SK-N-SH treated with all-trans-retinoic acid at 6 μM for 48 hours (cell line): ENCODE data around the gene VMP1.

ENCODE experiments used
- ATAC-seq: fragments of 200-7000 bp; cut with Tn5 transposase; 3 replicates; pipeline ENCODE4 v1.9.1; 2020; ENCODE audit warnings: mild to moderate bottlenecking, moderate library complexity
- ARNTL ChIP-seq: fragments of 450-650 bp; formaldehyde crosslinking; IDR thresholded peaks from 2 replicates; pipeline ENCODE4 v1.5.0; 2020; ENCODE audit warnings: low read depth, mild to moderate bottlenecking, moderate library complexity, borderline replicate concordance
- BACH2 ChIP-seq: fragments of 250-450 bp; sonication (Bioruptor Pico); IDR thresholded peaks from 2 replicates; pipeline ENCODE4 v1.9.0; 2021; ENCODE audit warnings: mild to moderate bottlenecking, borderline replicate concordance
- CREB5 ChIP-seq: fragments of 250-450 bp; sonication (Bioruptor Pico); IDR thresholded peaks from 2 replicates; pipeline ENCODE4 v1.5.1; 2020; ENCODE audit warnings: low read depth, mild to moderate bottlenecking, moderate library complexity
- CSDC2 ChIP-seq: fragments of 250-450 bp; sonication (Bioruptor Pico); IDR thresholded peaks from 2 replicates; pipeline ENCODE4 v1.5.0; 2020; ENCODE audit warnings: mild to moderate bottlenecking, moderate library complexity
- CSRNP3 ChIP-seq: fragments of 250-450 bp; sonication (Bioruptor Pico); IDR thresholded peaks from 2 replicates; pipeline ENCODE4 v1.5.1; 2021; ENCODE audit warnings: mild to moderate bottlenecking, moderate library complexity
- ESRRG ChIP-seq: fragments of 250-450 bp; sonication (Bioruptor Pico); IDR thresholded peaks from 2 replicates; pipeline ENCODE4 v1.6.1; 2021; ENCODE audit warnings: mild to moderate bottlenecking
- GLIS3 ChIP-seq: fragments of 250-450 bp; sonication (Bioruptor Pico); IDR thresholded peaks from 2 replicates; pipeline ENCODE4 v1.5.0; 2020; ENCODE audit warnings: mild to moderate bottlenecking, moderate library complexity
- ISL1 ChIP-seq: fragments of 250-450 bp; sonication (Bioruptor Pico); IDR thresholded peaks from 2 replicates; pipeline ENCODE4 v2.1.2; 2022; ENCODE audit warnings: mild to moderate bottlenecking, moderate library complexity
- OSR1 ChIP-seq: fragments of 250-450 bp; sonication (Bioruptor Pico); IDR thresholded peaks from 2 replicates; pipeline ENCODE4 v1.8.0; 2022; ENCODE audit warnings: moderate library complexity, mild to moderate bottlenecking, inconsistent platforms
- PATZ1 ChIP-seq: fragments of 250-450 bp; sonication (Bioruptor Pico); IDR thresholded peaks from 2 replicates; pipeline ENCODE4 v1.8.0; 2020; ENCODE audit warnings: mild to moderate bottlenecking, moderate library complexity, borderline replicate concordance
- POU6F1 ChIP-seq: fragments of 250-450 bp; sonication (Bioruptor Pico); IDR thresholded peaks from 2 replicates; pipeline ENCODE4 v1.8.0; 2021; ENCODE audit warnings: low read depth, mild to moderate bottlenecking, moderate library complexity, borderline replicate concordance
- PPARA ChIP-seq: fragments of 250-450 bp; sonication (Bioruptor Pico); IDR thresholded peaks from 2 replicates; pipeline ENCODE4 v1.5.0; 2020; ENCODE audit warnings: mild to moderate bottlenecking, borderline replicate concordance
- RARB ChIP-seq: fragments of 250-450 bp; sonication (Bioruptor Pico); IDR thresholded peaks from 2 replicates; pipeline ENCODE4 v1.8.0; 2021; ENCODE audit warnings: mild to moderate bottlenecking, moderate library complexity
- SNAI2 ChIP-seq: fragments of 250-450 bp; sonication (Bioruptor Pico); IDR thresholded peaks from 2 replicates; pipeline ENCODE4 v1.5.0; 2020; ENCODE audit warnings: mild to moderate bottlenecking, moderate library complexity
- TCF4 ChIP-seq: fragments of 250-450 bp; sonication (Bioruptor Pico); IDR thresholded peaks from 2 replicates; pipeline ENCODE4 v1.8.0; 2021; ENCODE audit warnings: mild to moderate bottlenecking, moderate library complexity, borderline replicate concordance
- TSHZ2 ChIP-seq: fragments of 250-450 bp; sonication (Bioruptor Pico); IDR thresholded peaks from 2 replicates; pipeline ENCODE4 v1.5.0; 2020; ENCODE audit warnings: mild to moderate bottlenecking, moderate library complexity
- ZC3H10 ChIP-seq: fragments of 250-450 bp; sonication (Bioruptor Pico); IDR thresholded peaks from 2 replicates; pipeline ENCODE4 v1.5.1; 2021; ENCODE audit warnings: mild to moderate bottlenecking, moderate library complexity
- ZFP3 ChIP-seq: fragments of 250-450 bp; sonication (Bioruptor Pico); IDR thresholded peaks from 2 replicates; pipeline ENCODE4 v1.5.0; 2020; ENCODE audit warnings: mild to moderate bottlenecking, moderate library complexity
- ZNF565 ChIP-seq: fragments of 450-650 bp; formaldehyde crosslinking; conservative IDR thresholded peaks from 2 replicates; pipeline ENCODE4 v1.5.0; 2020; ENCODE audit warnings: low read depth, mild to moderate bottlenecking, moderate library complexity
- ZNF70 ChIP-seq: fragments of 450-650 bp; formaldehyde crosslinking; IDR thresholded peaks from 2 replicates; pipeline ENCODE4 v1.5.0; 2020; ENCODE audit warnings: mild to moderate bottlenecking, moderate library complexity
- ZNF8 ChIP-seq: fragments of 450-650 bp; formaldehyde crosslinking; IDR thresholded peaks from 2 replicates; pipeline ENCODE4 v1.5.0; 2020; ENCODE audit warnings: mild to moderate bottlenecking, moderate library complexity

The VMP1 gene

GRCh38 chr17:59694344-59694743 lies 13.1 kb upstream of the VMP1 start:
- ATAC-seq: no peak
- TF ChIP-seq SNAI2 (no peak), RARB (CRISPR knock-in tag) (no peak), ZFP3 (CRISPR knock-in tag) (no peak), CSDC2 (CRISPR knock-in tag) (no peak), ZNF8 (CRISPR knock-in tag) (no peak), CREB5 (CRISPR knock-in tag) (no peak), PATZ1 (CRISPR knock-in tag) (no peak), GLIS3 (no peak), CSRNP3 (CRISPR knock-in tag) (no peak), TSHZ2 (CRISPR knock-in tag) (no peak), ZNF565 (no peak), ARNTL (CRISPR knock-in tag) (no peak), ZNF70 (no peak), OSR1 (CRISPR knock-in tag) (no peak), POU6F1 (CRISPR knock-in tag) (no peak), ZC3H10 (CRISPR knock-in tag) (no peak), TCF4 (no peak), ESRRG (CRISPR knock-in tag) (no peak), BACH2 (CRISPR knock-in tag) (no peak)

- TF ChIP-seq OSR1 (CRISPR knock-in tag): no peak
- no peak for TF ChIP-seq ZNF70
- no peak for TF ChIP-seq RARB (CRISPR knock-in tag)
- no peak for TF ChIP-seq ZNF565
- TF ChIP-seq POU6F1 (CRISPR knock-in tag): no peak
- TF ChIP-seq PPARA (CRISPR knock-in tag): no peak
- TF ChIP-seq CSDC2 (CRISPR knock-in tag): no peak
- TF ChIP-seq GLIS3: no peak
- TF ChIP-seq TSHZ2 (CRISPR knock-in tag): no peak
- no peak for TF ChIP-seq ISL1
- no peak for ATAC-seq
These were observed 11.3 kb upstream of the VMP1 start for GRCh38 chr17:59695945-59696681.
